Heart left ventricle (tissue), 16 donors: Measurements from ENCODE around the gene SPATS2L. TPM values are rescaled to one million over a fixed set of nuclear protein-coding genes. Genes with fewer than 3 reads are reported as not detected.

Source experiments
- ATAC-seq, 4 donors: fragments of 200-7000 bp; cut with Tn5 transposase; one replicate each; pipeline ENCODE4 v1.9.1; 2020 to 2022; ENCODE audit warnings: moderate library complexity in 4 of 4, mild to moderate bottlenecking in 3 of 4, moderate number of reproducible peaks in 1 of 4
- DNase-seq, 5 donors: peaks; one replicate each; pipeline ENCODE4 v3.0.0-alpha.2; 2020
- H3K27ac ChIP-seq, 12 donors: fragments of 200-600 bp; sonication (generic) in 4 of 12; one replicate each; pipeline versions ENCODE4 v1.5.0 to v1.8.0; 2016 to 2022; ENCODE audit warnings: mild to moderate bottlenecking in 2 of 12
- H3K27me3 ChIP-seq, 9 donors: fragments of 200-600 bp; sonication (generic) in 2 of 9; one replicate each; pipeline versions ENCODE4 v1.5.1 to v1.8.0; 2016 to 2022; ENCODE audit warnings: mild to moderate bottlenecking in 3 of 9
- H3K36me3 ChIP-seq, 9 donors: fragments of 200-600 bp; sonication (generic) in 2 of 9; one replicate each; pipeline versions ENCODE4 v1.5.0 to v1.8.0; 2018 to 2022; ENCODE audit warnings: mild to moderate bottlenecking in 2 of 9
- H3K4me1 ChIP-seq, 12 donors: fragments of 200-600 bp; sonication (generic) in 4 of 12; one replicate each; pipeline versions ENCODE4 v1.5.0 to v1.8.0; 2016 to 2022; ENCODE audit warnings: mild to moderate bottlenecking in 3 of 12
- H3K4me3 ChIP-seq, 12 donors: fragments of 200-600 bp; sonication (generic) in 4 of 12; one replicate each; pipeline versions ENCODE4 v1.5.0 to v1.8.0; 2017 to 2022; ENCODE audit warnings: mild to moderate bottlenecking in 9 of 12, moderate library complexity in 4 of 12
- H3K9me3 ChIP-seq, 12 donors: fragments of 200-600 bp; sonication (generic) in 4 of 12; one replicate each; pipeline versions ENCODE4 v1.5.0 to v1.8.0; 2016 to 2022; ENCODE audit warnings: mild to moderate bottlenecking in 1 of 12
- CTCF ChIP-seq, 12 donors: fragments of 200-600 bp; sonication (generic) in 4 of 12; IDR thresholded peaks; one replicate each; pipeline versions ENCODE4 v1.5.0 to v1.8.0; 2018 to 2022; ENCODE audit warnings: antibody characterized with exemption in 12 of 12, mild to moderate bottlenecking in 5 of 12
- POLR2A ChIP-seq, 2 donors: fragments of 450-650 bp; IDR thresholded peaks; one replicate each; pipeline ENCODE4 v1.6.1; 2017; ENCODE audit warnings: antibody characterized with exemption in 2 of 2, mild to moderate bottlenecking in 2 of 2, moderate library complexity in 2 of 2
- WGBS, 4 donors: extraction: QIAGEN DNeasy Blood & Tissue Kit in 2 of 4; methylation state at CpG; one replicate each; pipeline versions ENCODE4 v1.1.5 to v1.1.7; 2013 to 2018; 5-methylcytosine and 5-hydroxymethylcytosine counted together
- intact Hi-C, 10 donors: fragments of 100-400 bp; cut with DNase I; formaldehyde crosslinking; loops; one replicate each; pipeline versions ENCODE4 v1.11.1 to v1.14.2; 2022
- long read RNA-seq, 3 donors: library from polyadenylated mRNA; unstranded; transcript quantifications; one replicate each; pipeline ENCODE4 v2.0.0, GENCODE V29; 2020 to 2021
- polyA plus RNA-seq, 2 donors: library from polyadenylated mRNA; stranded (reverse); fragments of 200-250 nt; gene quantifications; one replicate each; pipeline ENCODE4 v1.2.3, GENCODE V29; 2013
- total RNA-seq, 9 donors: library from RNA; depleted of rRNA in 2 of 9; stranded (reverse); fragments of >200 nt in 2 of 9; fragmentation: NEBNext Ultra II Directional in 3 of 9; extraction: Animal tissue kit (Norgen Biotek cat#: 25700) in 3 of 9; gene quantifications; one replicate each; pipeline versions ENCODE4 v1.1.0 to v1.2.4, GENCODE V29; 2016 to 2023
- donor health status: ischemic (EF 13 %, LVEDD 7.1; RV severe dilation, severe dysfunction).
- donor health status: healthy with polysubstance abuse.
- donor health status: DM: no; HTN: yes; CAD: no.
- donor health status: DM: no; HTN: no; CAD: no.
- donor health status: ischemic (EF 25% LVEDD 6.9; RV normal size, moderate dysfunction).
- donor health status: ischemic (EF 25% LVEDD 5.7; RV mildly dilated, moderate dysfunction).
- donor health status: healthy.
- donor health status: DM: yes; HTN: yes; CAD: no.
- donor health status: ischemic (EF 35%, LVEDD 5.7; RV mildly dilated, moderate dysfunction).
- donor health status: nonischemic (EF 11% LVEDD 7.7; RV severe dilation, severe dysfunction).
- donor health status: DM: yes; HTN: yes; CAD: no.
- donor health status: PGD.
- donor health status: ischemic (EF 29% LVEDD 5.4; RV normal size, mild dysfunction).
- donor health status: nonischemic (EF 23%, LVEDD 6.1; RV moderate dilation, normal function).

The SPATS2L gene
- total RNA-seq (100 to 1,000 TPM in 5 of 9 donors, 10 to 100 TPM in 4; 69.7 to 177 (median 102) TPM), polyA plus RNA-seq (100 to 1,000 TPM in 1 of 2 donors, 10 to 100 TPM in 1; 34.9 to 153 TPM)
- long read RNA-seq, donor 1, transcript SPATS2L-204 (13 exons, 2,463 nt): major isoform, 9 of 90 reads
- long read RNA-seq, donor 1, transcript SPATS2L-202 (12 exons, 2,119 nt): minor isoform, 6 of 90 reads
- long read RNA-seq, donor 1, partial matches to known transcripts: 30 of 90 reads
- long read RNA-seq, donor 1, other reads (novel, unspliced or antisense): 39 of 90 reads
- long read RNA-seq, donor 2, transcript SPATS2L-209 (13 exons, 2,698 nt): major isoform, 7 of 56 reads
- long read RNA-seq, donor 2, transcript SPATS2L-202 (12 exons, 2,119 nt): major isoform, 7 of 56 reads
- long read RNA-seq, donor 2, partial matches to known transcripts: 28 of 56 reads
- long read RNA-seq, donor 2, other reads (novel, unspliced or antisense): 10 of 56 reads
- long read RNA-seq, donor 3, full-length matches to known transcripts: 38 of 252 reads
- long read RNA-seq, donor 3, partial matches to known transcripts: 116 of 252 reads
- long read RNA-seq, donor 3, other reads (novel, unspliced or antisense): 98 of 252 reads

GRCh38 chr2:200306196-200306930, at the start of gene SPATS2L:
SPATS2L (plus strand) TSS chr2:200306693; CDS start chr2:200389245, 82,552 bp downstream.
- WGBS, 4 donors: 0 to 1% (median 0%) methylated on average over 24 to 69 of the region's 69 CpGs

GRCh38 chr2:200257570-200257969, 48.9 kb upstream of the SPATS2L start:
- DNase-seq (no peak), ATAC-seq (no peak)
- 86 to 90% (median 89%) methylated on average over 6 of the region's 6 CpGs for WGBS, 4 donors
- intact Hi-C loops: no loop called here
- Histone ChIP-seq H3K27ac (no peak overlapping the region), H3K4me3 (no peak overlapping the region), H3K4me1 (peaks cover 0 to 14% (median 9%) of the 10 kb centered on the region in 12 donors), H3K27me3 (no peaks in the 10 kb centered on the region), H3K9me3 (no peaks in the 10 kb centered on the region), H3K36me3 (no peaks in the 10 kb centered on the region)
- no peak for TF ChIP-seq POLR2A (IDR thresholded peaks at IDR 0.05)
- TF ChIP-seq CTCF (IDR thresholded peaks at IDR 0.05): no peak

More at GRCh38 chr2:200306196-200306930, at the start of gene SPATS2L:
- Histone ChIP-seq H3K27me3 (no peaks in the 10 kb centered on the region), H3K27ac (peak within 1 kb of the TSS; percentile 87 to 96 (median 92)), H3K36me3 (no peaks in the 10 kb centered on the region), H3K4me3 (peak within 1 kb of the TSS; percentile 64 to 98 (median 91)), H3K9me3 (no peaks in the 10 kb centered on the region), H3K4me1 (peaks cover 0 to 39% (median 21%) of the 10 kb centered on the region in 12 donors)
- TF ChIP-seq CTCF (IDR thresholded peaks at IDR 0.05) (no peak), POLR2A (IDR thresholded peaks at IDR 0.05) (peak in 1 of 2 donors; percentile 51)
- peak; percentile 87 to 94 (median 88) for DNase-seq
- intact Hi-C loops: loop anchor here (2.0 to 10.0 kb wide), 13 partner anchors 71 to 326 kb away; no protein-coding TSS in a partner anchor
- peak; percentile 77 to 90 (median 88) for ATAC-seq

GRCh38 chr2:200258081-200258480, 48.4 kb upstream of the SPATS2L start:
- no peak for TF ChIP-seq POLR2A (IDR thresholded peaks at IDR 0.05)
- no peak for TF ChIP-seq CTCF (IDR thresholded peaks at IDR 0.05)
- ATAC-seq (no peak), DNase-seq (no peak)
- Histone ChIP-seq H3K4me3 (no peak overlapping the region), H3K27me3 (no peaks in the 10 kb centered on the region), H3K4me1 (peaks cover 0 to 9% (median 6%) of the 10 kb centered on the region in 12 donors), H3K9me3 (no peaks in the 10 kb centered on the region), H3K27ac (no peak overlapping the region), H3K36me3 (no peaks in the 10 kb centered on the region)
- 87 to 91% (median 89%) methylated on average over 5 of the region's 5 CpGs for WGBS, 4 donors
- intact Hi-C loops: no loop called here
